Lung (tissue), 12 donors: ENCODE results near the gene KCNMA1. TPM values are rescaled to one million over a fixed set of nuclear protein-coding genes. Genes with fewer than 3 reads are reported as not detected.
A peak's percentile ranks its signal among the peaks of the same experiment; 100 is the strongest.

Experiments used
- ATAC-seq: fragments of 200-7000 bp; cut with Tn5 transposase; one replicate; pipeline ENCODE4 v1.9.1; 2020; ENCODE audit warnings: moderate number of reproducible peaks; ENCODE audit not compliant: insufficient read depth, low FRiP score
- DNase-seq, 3 donors: peaks; one replicate each; pipeline ENCODE4 v3.0.0-alpha.2; 2013 to 2017
- H3K27ac ChIP-seq, 2 donors: one replicate each; pipeline ENCODE4 v1.5.1; 2013; ENCODE audit warnings: mild to moderate bottlenecking in 2 of 2, moderate library complexity in 2 of 2, control low read depth in 1 of 2, inconsistent platforms in 1 of 2, low read depth in 1 of 2, low read length in 1 of 2
- H3K27me3 ChIP-seq, 3 donors: one replicate each; pipeline ENCODE4 v1.5.1; 2013; ENCODE audit warnings: low read length in 2 of 3; ENCODE audit not compliant: control insufficient read depth in 3 of 3, insufficient read depth in 3 of 3
- H3K36me3 ChIP-seq, 4 donors: one replicate each; pipeline ENCODE4 v1.5.1; 2013; ENCODE audit warnings: low read length in 4 of 4, mild to moderate bottlenecking in 1 of 4, moderate library complexity in 1 of 4; ENCODE audit not compliant: control insufficient read depth in 4 of 4, insufficient read depth in 4 of 4
- H3K4me1 ChIP-seq, 5 donors: one replicate each; pipeline ENCODE4 v1.5.1; 2013; ENCODE audit warnings: low read length in 5 of 5, mild to moderate bottlenecking in 2 of 5, moderate library complexity in 1 of 5; ENCODE audit not compliant: control insufficient read depth in 5 of 5, insufficient read depth in 5 of 5
- H3K4me3 ChIP-seq: one replicate; pipeline ENCODE4 v1.5.1; 2013; ENCODE audit warnings: mild to moderate bottlenecking, control low read depth, moderate library complexity
- H3K9ac ChIP-seq, 2 donors: one replicate each; pipeline ENCODE4 v1.5.1; 2013; ENCODE audit warnings: low read length in 2 of 2, control low read depth in 1 of 2; ENCODE audit not compliant: insufficient read depth in 1 of 2
- H3K9me3 ChIP-seq, 4 donors: one replicate each; pipeline ENCODE4 v1.5.1; 2013; ENCODE audit warnings: low read length in 3 of 4, mild to moderate bottlenecking in 1 of 4, moderate library complexity in 1 of 4; ENCODE audit not compliant: control insufficient read depth in 4 of 4, insufficient read depth in 3 of 4
- WGBS, 2 donors: extraction: QIAGEN DNeasy Blood & Tissue Kit; methylation state at CpG; one replicate each; pipeline ENCODE4 v1.1.7; 2013; 5-methylcytosine and 5-hydroxymethylcytosine counted together
- polyA plus RNA-seq, 2 donors: library from polyadenylated mRNA; stranded (reverse); fragments of 200-250 nt; gene quantifications; one replicate each; pipeline ENCODE4 v1.2.1, GENCODE V29; 2013
- total RNA-seq, 2 donors: library from RNA; depleted of rRNA in 1 of 2; stranded (reverse); fragments of >200 nt in 1 of 2; gene quantifications; one replicate each; pipeline ENCODE4 v1.2.1, GENCODE V29; 2014 to 2021
- TF ChIP-seq, protein P1 (sequence below): IDR thresholded peaks from 2 replicates; pipeline ENCODE4 v1.5.1; 2012; ENCODE audit warnings: mild to moderate bottlenecking; ENCODE audit errors: control extremely low read depth, extremely low read depth
- donor health status: control.
- donor health status: control.
- donor health status: Bipolar disorder and iron deficiency.
- donor health status: healthy.
- donor health status: DM: yes; HTN: yes; CAD: no.

The KCNMA1 gene
- total and polyA plus RNA-seq, 4 donors, result 3.8 to 13.0 (median 5.5) TPM

DNA sequence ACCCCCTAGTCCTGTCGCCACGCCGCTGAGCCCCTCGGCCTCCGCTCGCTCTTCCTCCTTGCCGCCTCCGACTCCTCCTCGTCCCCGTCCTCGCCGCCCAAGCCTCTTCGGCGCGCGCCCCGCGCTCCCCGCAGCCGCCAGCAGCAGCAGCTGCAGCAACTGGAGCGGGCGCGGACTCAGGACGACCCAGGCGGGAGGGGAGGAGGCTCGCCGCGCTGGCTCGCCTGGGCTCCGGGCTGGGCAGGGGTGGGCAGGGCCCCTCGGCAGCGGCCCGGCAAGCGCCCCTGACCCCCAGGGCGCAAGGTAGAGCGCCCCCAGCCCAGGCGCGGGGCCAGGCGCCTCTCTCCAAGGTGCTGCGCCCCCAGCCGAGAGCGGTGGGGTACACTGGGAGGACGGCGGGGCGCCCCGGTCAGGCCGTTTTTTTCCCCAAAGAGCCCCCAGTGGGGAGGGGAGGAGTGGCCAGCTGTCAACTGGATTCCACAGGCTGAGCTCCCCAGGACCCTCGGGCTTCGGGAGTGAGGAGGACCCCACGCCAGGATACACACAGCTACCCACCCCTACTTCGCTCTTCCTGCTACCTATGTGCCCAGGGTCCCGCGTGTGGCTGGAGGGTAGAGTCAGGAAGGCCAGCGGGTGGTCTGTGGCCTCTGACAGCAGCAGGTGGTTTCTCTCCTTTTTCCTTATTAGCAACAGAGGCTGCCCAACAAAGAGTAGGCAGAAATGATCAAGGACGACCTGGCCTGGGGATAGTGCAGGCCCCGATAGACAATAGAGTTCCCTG is 903 bp upstream of the KCNMA1 start:
- peak overlapping the region; percentile 43 for H3K4me3 ChIP-seq
- H3K27me3 ChIP-seq, result peaks cover 15 to 67% (median 67%) of the 10 kb centered on the region in 3 donors
- H3K4me1 ChIP-seq, result peaks cover 0 to 9% (median 0%) of the 10 kb centered on the region in 5 donors
- H3K9ac ChIP-seq, result no peak overlapping the region
- H3K9me3 ChIP-seq, result peaks cover 0 to 2% (median 0%) of the 10 kb centered on the region in 4 donors
- no peaks in the 10 kb centered on the region for H3K36me3 ChIP-seq
- H3K27ac ChIP-seq, result no peak overlapping the region
- 6 to 7% methylated on average over 31 to 56 of the region's 56 CpGs for WGBS, 2 donors
- no peak for ATAC-seq
- TF ChIP-seq, protein P1, sequence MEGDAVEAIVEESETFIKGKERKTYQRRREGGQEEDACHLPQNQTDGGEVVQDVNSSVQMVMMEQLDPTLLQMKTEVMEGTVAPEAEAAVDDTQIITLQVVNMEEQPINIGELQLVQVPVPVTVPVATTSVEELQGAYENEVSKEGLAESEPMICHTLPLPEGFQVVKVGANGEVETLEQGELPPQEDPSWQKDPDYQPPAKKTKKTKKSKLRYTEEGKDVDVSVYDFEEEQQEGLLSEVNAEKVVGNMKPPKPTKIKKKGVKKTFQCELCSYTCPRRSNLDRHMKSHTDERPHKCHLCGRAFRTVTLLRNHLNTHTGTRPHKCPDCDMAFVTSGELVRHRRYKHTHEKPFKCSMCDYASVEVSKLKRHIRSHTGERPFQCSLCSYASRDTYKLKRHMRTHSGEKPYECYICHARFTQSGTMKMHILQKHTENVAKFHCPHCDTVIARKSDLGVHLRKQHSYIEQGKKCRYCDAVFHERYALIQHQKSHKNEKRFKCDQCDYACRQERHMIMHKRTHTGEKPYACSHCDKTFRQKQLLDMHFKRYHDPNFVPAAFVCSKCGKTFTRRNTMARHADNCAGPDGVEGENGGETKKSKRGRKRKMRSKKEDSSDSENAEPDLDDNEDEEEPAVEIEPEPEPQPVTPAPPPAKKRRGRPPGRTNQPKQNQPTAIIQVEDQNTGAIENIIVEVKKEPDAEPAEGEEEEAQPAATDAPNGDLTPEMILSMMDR, result no peak
- DNase-seq, result peak; percentile 36 to 52 (median 46)

DNA sequence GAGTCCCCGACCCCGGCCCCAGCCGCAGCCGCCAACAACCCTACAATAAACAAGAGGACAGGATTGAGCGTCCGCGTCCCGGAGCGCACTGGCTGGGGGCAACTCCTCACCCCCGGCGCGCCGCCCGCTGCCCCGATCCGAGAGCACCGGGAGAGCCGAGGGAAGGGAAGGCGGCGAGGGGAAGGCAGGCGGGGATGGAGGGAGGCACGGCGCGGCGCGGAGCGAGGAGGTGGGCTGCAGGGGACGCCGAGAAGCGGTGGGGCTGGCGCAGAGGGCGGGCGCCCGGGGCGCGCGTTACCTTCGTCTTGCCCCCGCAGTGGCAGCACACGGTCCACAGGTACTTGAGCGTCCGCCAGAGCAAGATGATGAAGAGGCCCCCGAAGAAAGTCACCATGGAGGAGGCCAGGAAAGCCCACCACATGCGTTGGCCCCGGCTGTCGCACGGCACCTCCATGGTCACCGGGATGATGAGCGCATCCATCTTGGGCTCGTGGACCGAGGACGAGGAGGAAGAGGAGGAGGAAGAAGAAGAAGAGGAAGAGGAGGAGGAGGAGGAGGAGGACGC is 559 bp downstream of the KCNMA1 start:
- 1 to 3% methylated on average over 47 to 53 of the region's 53 CpGs for WGBS, 2 donors
- ATAC-seq (no peak), DNase-seq (no peak)
- H3K36me3 ChIP-seq, result no peaks in the 10 kb centered on the region
- H3K4me1 ChIP-seq, result peaks cover 0 to 9% (median 0%) of the 10 kb centered on the region in 5 donors
- peaks cover 15 to 76% (median 75%) of the 10 kb centered on the region in 3 donors for H3K27me3 ChIP-seq
- no peak overlapping the region for H3K9ac ChIP-seq
- peak overlapping the region; percentile 2 for H3K4me3 ChIP-seq
- TF ChIP-seq, protein P1, result no peak
- peaks cover 0 to 2% (median 0%) of the 10 kb centered on the region in 4 donors for H3K9me3 ChIP-seq
- no peak overlapping the region for H3K27ac ChIP-seq

GRCh38 chr10:77636282-77636966 is 1.2 kb downstream of the KCNMA1 start:
- H3K36me3 ChIP-seq, result no peaks in the 10 kb centered on the region

More at GRCh38 chr10:77636282-77636966, 1.2 kb downstream of the KCNMA1 start:
- H3K27ac ChIP-seq, result no peak overlapping the region
- peak overlapping the region; percentile 2 for H3K4me3 ChIP-seq
- ATAC-seq, result no peak
- H3K27me3 ChIP-seq, result peaks cover 15 to 75% (median 72%) of the 10 kb centered on the region in 3 donors
- H3K4me1 ChIP-seq, result peaks cover 0 to 9% (median 0%) of the 10 kb centered on the region in 5 donors
- no peak for DNase-seq
- no peak overlapping the region for H3K9ac ChIP-seq
- TF ChIP-seq, protein P1, result no peak
- peaks cover 0 to 2% (median 0%) of the 10 kb centered on the region in 4 donors for H3K9me3 ChIP-seq
- WGBS, 2 donors, result 6 to 7% methylated on average over 41 of the region's 41 CpGs
